ENCODE results near the gene MACROD2. TPM values are rescaled to one million over a fixed set of nuclear protein-coding genes. Genes with fewer than 3 reads are reported as not detected.

Gene MACROD2
- total RNA-seq, 2 donors from 2014 or later = 8.0 to 19.4 TPM

DNA sequence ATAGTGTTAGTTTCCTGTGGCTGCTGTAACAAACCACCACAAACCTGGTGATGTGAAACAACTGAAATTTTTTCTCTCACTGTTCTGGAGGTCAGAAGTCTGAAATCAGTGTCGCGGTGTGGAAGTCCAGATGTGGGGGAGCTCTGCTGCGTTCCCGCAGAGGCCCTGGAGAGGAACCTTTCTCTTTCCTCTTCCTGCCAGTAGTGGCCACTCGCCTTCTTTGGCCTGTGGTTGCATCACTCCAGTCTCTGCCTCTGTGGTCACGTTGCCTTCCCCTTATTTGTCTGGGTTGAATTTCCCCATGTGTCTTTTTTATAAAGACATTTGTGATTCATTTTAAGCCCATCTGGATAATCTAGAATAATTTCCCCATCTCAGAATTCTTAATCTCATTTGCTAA lies 637.6 kb downstream of the MACROD2 start:
- H3K27ac ChIP-seq = no peak overlapping the region
- H3K4me1 ChIP-seq (replicated peaks) = no peaks in the 10 kb centered on the region
- no peak for TF ChIP-seq POLR2A (IDR thresholded peaks at IDR 0.05)
- no peak for TF ChIP-seq POLR2AphosphoS5 (IDR thresholded peaks at IDR 0.05)
- no peak for DNase-seq (ENCODE audit: low spot score)
- H3K36me3 ChIP-seq = no peaks in the 10 kb centered on the region
- H3K9me3 ChIP-seq = no peaks in the 10 kb centered on the region
- no peaks in the 10 kb centered on the region for H3K27me3 ChIP-seq (replicated peaks; ENCODE audit: insufficient read depth)
- H3K4me3 ChIP-seq = no peak overlapping the region
- 91% methylated on average over 6 of the region's 6 CpGs for WGBS
- intact Hi-C loops (cut with DNase I) = no loop called here

DNA sequence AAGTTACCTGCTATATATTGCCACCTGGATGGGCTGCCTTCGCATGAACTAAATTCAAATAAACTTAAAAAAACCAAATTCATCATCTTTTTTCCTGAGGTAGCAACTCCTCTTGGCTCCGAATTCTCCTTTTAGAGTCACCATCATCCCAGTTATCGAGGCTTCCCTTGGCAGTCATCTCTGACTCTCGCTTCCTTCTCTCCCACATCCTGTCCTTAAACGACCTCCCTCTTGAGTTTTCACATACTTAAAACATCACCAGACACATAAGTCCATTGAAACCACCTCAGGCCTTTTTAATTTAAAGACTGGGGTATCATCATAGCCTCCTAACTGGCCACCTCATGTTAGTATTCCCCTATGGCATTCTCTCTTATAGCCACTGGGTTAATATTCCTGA lies 638.2 kb downstream of the MACROD2 start:
- Histone ChIP-seq H3K4me3 (no peak overlapping the region), H3K9me3 (no peaks in the 10 kb centered on the region), H3K27ac (no peak overlapping the region), H3K36me3 (no peaks in the 10 kb centered on the region), H3K27me3 (replicated peaks; ENCODE audit: insufficient read depth) (no peaks in the 10 kb centered on the region), H3K4me1 (replicated peaks) (no peaks in the 10 kb centered on the region)
- intact Hi-C loops (cut with DNase I) = no loop called here
- no peak for TF ChIP-seq POLR2AphosphoS5 (IDR thresholded peaks at IDR 0.05)
- TF ChIP-seq, protein P1, sequence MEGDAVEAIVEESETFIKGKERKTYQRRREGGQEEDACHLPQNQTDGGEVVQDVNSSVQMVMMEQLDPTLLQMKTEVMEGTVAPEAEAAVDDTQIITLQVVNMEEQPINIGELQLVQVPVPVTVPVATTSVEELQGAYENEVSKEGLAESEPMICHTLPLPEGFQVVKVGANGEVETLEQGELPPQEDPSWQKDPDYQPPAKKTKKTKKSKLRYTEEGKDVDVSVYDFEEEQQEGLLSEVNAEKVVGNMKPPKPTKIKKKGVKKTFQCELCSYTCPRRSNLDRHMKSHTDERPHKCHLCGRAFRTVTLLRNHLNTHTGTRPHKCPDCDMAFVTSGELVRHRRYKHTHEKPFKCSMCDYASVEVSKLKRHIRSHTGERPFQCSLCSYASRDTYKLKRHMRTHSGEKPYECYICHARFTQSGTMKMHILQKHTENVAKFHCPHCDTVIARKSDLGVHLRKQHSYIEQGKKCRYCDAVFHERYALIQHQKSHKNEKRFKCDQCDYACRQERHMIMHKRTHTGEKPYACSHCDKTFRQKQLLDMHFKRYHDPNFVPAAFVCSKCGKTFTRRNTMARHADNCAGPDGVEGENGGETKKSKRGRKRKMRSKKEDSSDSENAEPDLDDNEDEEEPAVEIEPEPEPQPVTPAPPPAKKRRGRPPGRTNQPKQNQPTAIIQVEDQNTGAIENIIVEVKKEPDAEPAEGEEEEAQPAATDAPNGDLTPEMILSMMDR (IDR thresholded peaks at IDR 0.05) = no peak
- TF ChIP-seq POLR2A (IDR thresholded peaks at IDR 0.05) = no peak
- WGBS = 86% methylated on average over 5 of the region's 5 CpGs
- no peak for DNase-seq (ENCODE audit: low spot score)

DNA sequence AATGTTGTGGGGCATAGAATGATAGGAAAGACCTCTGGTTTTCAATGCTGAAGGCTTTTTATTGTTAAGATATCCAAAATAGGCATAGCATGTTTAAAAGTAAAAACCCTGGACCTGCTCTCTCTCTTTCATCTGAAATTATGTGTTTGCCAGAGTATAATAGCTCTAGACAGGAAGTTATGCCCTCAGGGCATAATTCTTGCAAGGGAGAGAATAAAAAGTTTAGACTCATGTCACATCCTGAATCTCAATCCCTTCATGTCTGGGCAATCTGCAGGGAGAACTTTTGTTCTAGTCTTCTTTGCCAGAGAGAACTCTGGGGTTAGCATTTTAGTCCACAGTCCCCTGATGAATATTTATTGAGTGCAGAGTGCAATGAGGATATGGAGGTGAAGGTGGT lies 639.3 kb downstream of the MACROD2 start:
- H3K4me3 ChIP-seq = no peak overlapping the region

DNA sequence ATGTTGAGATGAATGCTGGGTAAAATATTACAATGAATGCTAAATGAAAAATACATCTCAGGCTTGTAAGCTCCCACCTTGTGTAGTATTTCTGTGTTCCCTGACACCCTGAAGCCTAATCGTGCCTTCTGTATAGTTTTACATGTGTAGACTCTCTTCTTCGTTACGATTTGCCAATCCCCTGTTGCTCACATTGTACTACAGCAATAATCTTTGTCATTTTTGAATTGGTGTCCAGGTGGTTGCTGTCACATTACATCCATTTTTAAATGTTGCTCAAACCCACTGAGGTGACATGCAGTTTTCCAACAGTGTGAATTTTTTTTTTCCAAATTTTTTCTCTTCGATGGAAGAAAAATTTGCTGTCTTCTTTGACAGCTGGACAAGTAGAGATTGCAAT lies 642.1 kb downstream of the MACROD2 start:
- WGBS = 64% methylated on average over 4 of the region's 4 CpGs
- no peak overlapping the region for H3K4me3 ChIP-seq

More for the DNA sequence above, 639.3 kb downstream of the MACROD2 start:
- no peak for DNase-seq (ENCODE audit: low spot score)
- intact Hi-C loops (cut with DNase I) = no loop called here
- H3K27me3 ChIP-seq (replicated peaks; ENCODE audit: insufficient read depth) = no peaks in the 10 kb centered on the region
- no peak overlapping the region for H3K27ac ChIP-seq
- TF ChIP-seq, protein P1 (IDR thresholded peaks at IDR 0.05) = no peak
- TF ChIP-seq POLR2AphosphoS5 (IDR thresholded peaks at IDR 0.05) = no peak
- no peak for TF ChIP-seq POLR2A (IDR thresholded peaks at IDR 0.05)
- no peaks in the 10 kb centered on the region for H3K36me3 ChIP-seq
- H3K9me3 ChIP-seq = no peaks in the 10 kb centered on the region
- H3K4me1 ChIP-seq (replicated peaks) = no peaks in the 10 kb centered on the region

DNA sequence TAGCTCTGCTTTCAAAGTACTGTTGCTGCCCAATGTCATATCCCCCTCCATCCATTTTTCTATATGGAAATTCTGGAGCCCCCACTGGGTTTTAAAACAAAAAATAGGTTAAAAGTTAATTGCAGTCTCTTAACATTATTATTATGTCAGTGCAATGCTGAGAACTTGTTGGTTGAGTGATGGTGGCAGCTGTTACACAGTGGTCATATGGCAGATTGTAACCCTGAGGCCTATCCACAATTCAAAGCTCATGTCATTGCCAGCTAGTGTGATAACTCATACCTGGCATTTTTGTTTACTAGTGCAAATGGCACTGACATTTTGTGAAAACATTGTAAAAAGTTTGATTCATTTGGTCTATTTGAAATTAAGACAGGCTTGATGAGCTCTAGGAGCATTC lies 647.8 kb downstream of the MACROD2 start:
- Histone ChIP-seq H3K9me3 (no peaks in the 10 kb centered on the region), H3K27ac (no peak overlapping the region), H3K36me3 (no peaks in the 10 kb centered on the region), H3K4me3 (no peak overlapping the region), H3K27me3 (replicated peaks; ENCODE audit: insufficient read depth) (no peaks in the 10 kb centered on the region), H3K4me1 (replicated peaks) (no peaks in the 10 kb centered on the region)
- TF ChIP-seq POLR2AphosphoS5 (IDR thresholded peaks at IDR 0.05) (no peak), POLR2A (IDR thresholded peaks at IDR 0.05) (no peak)
- TF ChIP-seq, protein P1 (IDR thresholded peaks at IDR 0.05) = no peak
- intact Hi-C loops (cut with DNase I) = no loop called here
- DNase-seq (ENCODE audit: low spot score) = no peak

More for the DNA sequence above, 642.1 kb downstream of the MACROD2 start:
- H3K27ac ChIP-seq = no peak overlapping the region
- H3K4me1 ChIP-seq (replicated peaks) = no peaks in the 10 kb centered on the region
- H3K36me3 ChIP-seq = no peaks in the 10 kb centered on the region
- intact Hi-C loops (cut with DNase I) = no loop called here
- H3K27me3 ChIP-seq (replicated peaks; ENCODE audit: insufficient read depth) = no peaks in the 10 kb centered on the region
- TF ChIP-seq POLR2A (IDR thresholded peaks at IDR 0.05) (no peak), POLR2AphosphoS5 (IDR thresholded peaks at IDR 0.05) (no peak)
- TF ChIP-seq, protein P1 (IDR thresholded peaks at IDR 0.05) = no peak
- DNase-seq (ENCODE audit: low spot score) = no peak
- no peaks in the 10 kb centered on the region for H3K9me3 ChIP-seq
